Right forelimb (tissue), 1 donor: ENCODE data around the gene SNAP23.

Source experiments
- DNase-seq: peaks from one replicate; pipeline ENCODE4 v3.0.0-alpha.2; 2018

SNAP23 gene

DNA sequence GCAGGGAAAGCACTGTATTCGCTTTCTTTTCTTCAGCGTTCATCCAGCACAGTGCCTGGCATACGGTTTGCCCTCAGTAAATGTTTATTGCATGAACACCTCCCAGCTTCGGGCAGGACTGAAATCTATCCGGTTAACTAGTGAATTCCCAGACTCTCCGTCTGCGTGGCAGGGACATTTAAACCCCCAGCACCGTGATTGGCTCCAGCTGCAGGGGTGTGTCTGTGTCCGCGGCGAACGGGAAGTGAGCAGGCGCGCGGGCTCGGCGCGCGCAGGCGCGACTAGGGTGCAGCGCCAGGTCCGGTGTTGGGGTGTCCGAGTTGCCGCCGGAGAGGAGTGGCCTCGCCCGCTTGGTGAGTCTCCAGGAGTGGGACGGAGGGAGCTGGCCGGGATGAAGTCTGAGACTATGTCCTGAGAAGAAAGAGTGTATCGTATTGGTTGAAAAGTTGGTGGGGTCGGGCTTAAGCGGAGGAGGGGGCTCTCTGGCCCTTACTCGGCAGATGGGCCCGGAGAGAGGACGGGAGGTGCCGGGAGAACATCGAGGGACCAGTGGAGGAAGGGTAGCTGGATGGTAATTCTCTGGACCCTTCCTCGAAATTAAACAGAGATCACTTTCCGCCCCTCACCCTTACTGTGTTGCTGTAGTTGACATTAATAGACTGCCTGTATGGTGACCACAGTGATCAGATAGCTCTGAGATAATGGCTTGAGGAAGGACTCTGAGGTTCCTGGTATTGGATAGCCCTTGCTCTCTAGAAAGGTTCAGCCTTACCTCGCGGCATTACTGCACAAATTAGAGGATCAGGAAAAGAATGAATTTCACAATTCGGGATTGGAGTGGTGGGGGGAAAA is at the start of gene SNAP23:
SNAP23 (plus strand) TSS at position 274 of the 852 bp plus-strand sequence. CDS start 16,213 bp downstream, outside the sequence.
- DNase-seq, result peak; percentile 94

DNA sequence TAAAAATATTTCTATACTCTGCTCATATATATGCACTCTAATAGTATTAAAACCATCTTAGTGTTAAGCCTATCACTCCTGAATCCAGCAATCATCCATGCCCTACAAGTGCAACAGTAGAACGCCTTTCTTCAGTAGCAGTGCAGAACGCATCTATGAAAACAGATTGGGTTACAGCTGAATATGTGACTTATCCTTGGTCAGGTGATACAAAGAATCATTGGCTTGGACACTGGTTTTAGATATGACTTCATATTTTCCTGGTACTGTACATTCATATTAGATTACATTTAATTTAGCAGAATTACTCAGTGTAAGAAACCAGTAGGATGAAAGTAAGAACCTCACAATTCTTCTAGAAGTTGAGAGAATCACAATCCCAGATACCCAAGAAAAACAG is 47.8 kb upstream of the SNAP23 start:
- no peak for DNase-seq

DNA sequence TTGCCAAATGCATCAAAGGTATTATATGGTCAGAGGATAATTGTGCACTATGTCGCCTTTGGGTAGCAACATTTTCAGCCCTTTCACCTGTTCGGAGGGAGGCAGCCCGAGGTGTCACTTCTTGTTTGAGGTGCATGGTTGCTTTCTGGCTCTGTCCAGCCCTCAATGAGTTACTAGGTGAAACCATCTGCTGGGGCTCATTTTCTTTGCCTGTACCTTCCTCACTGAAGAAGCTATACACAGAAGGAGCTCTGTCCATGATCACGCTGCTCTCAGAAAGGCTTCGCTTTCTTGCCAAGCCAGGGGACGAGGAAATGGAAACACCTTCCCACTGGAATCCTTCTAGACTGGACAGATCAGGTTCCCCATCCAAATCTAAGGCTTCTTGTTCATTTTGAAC is 47.2 kb upstream of the SNAP23 start:
- DNase-seq, result no peak

DNA sequence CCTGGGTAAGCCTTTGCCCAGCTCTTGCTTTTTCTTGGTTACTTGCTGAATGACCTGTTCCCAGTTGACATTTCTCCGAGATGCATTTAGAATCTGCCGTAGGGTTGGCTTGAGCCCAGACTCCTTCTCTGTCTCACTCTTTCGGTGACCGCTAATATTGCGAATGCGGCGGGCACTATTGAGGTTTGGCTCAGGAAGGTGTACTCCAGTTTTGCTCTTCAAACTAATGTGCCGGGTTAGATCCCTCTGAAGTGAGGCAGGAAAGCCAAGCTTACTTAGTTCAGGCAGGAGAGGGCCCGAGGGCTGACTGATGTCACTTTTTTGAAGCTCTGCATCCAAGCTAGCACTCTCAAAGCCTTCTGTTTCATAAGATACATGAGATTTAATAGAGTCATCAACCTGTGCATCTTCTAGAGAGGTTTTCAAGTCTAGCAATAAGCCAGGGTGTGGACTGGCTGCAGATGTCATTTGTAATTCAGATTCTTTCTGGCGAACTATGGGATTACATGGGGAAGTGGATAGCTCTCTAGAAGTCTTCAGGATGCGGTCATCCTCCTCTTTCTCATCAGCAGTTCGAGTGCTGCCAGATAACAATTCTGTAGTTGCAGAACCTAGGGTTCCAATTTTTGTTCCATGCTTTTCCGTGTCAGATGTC is 45.5 kb upstream of the SNAP23 start:
- no peak for DNase-seq

DNA sequence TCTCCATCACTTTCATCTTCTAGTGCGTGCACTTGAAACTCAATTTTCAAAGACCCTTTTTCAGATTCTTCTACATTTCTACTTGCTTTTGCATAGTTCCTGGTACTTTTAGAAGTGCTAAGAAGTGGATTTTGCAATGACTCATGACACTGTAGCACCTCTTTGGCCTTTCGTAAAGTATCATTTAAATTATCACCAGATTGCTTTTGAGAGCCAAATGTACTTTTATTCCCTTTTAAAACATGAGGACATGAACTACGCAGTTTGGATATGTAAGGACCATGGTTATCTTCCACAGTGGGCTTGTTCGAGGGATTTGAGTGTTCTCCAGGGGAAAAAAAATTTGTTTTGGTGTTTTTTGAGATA is 45.0 kb upstream of the SNAP23 start:
- no peak for DNase-seq

DNA sequence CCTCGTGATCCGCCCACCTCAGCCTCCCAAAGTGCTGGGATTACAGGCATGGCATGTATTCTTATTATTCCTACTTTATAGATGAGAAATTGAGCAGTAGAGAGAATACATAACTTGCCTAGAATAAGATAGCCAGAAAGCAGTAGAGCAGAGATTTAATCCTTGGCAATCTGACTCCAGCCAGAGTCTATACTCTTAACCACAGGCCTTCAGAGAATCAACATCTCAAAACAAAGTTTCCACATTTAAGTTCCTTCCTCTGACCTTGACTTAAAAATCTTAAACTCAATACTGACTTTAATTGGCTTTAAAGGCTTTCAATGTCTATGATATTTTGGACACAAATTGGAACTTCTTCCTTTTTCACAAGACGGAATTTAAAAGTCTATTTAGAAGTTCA is 41.6 kb upstream of the SNAP23 start:
- no peak for DNase-seq

DNA sequence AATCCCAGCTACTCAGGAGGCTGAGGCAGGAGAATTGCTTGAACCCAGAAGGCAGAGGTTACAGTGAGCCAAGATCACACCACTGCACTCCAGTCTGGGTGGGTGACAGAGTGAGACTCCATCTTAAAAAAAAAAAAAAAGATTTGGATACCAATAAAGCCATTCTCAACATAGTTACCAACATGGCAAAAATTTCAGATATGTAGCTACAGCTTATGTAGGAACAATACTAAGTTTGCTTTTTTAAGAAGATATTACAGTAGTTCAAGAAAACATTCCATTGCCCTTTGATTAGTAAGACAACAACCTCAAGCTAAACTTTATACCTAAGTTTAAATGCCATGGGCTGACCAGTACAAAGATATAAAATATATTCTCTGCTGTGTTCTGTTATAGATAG is 38.9 kb upstream of the SNAP23 start:
- DNase-seq, result no peak

DNA sequence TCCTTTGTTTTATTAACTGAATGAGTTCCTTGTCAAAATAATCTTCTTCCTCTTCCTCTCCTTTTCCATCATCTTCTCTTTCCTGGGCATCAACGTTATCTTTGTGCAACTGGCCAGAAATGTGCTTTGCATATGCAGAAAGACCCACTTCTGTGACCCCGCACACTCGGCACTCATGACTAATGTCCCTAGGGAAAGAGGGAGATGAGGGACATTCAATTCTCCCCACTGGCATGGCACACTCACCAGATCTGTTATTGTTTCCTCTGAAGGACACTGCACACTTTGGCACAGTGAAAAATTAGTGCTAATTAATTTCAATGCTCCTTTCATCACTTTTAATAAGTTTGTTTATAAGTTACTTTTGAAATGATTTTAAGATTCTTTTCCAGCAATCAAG is 38.5 kb upstream of the SNAP23 start:
- no peak for DNase-seq

DNA sequence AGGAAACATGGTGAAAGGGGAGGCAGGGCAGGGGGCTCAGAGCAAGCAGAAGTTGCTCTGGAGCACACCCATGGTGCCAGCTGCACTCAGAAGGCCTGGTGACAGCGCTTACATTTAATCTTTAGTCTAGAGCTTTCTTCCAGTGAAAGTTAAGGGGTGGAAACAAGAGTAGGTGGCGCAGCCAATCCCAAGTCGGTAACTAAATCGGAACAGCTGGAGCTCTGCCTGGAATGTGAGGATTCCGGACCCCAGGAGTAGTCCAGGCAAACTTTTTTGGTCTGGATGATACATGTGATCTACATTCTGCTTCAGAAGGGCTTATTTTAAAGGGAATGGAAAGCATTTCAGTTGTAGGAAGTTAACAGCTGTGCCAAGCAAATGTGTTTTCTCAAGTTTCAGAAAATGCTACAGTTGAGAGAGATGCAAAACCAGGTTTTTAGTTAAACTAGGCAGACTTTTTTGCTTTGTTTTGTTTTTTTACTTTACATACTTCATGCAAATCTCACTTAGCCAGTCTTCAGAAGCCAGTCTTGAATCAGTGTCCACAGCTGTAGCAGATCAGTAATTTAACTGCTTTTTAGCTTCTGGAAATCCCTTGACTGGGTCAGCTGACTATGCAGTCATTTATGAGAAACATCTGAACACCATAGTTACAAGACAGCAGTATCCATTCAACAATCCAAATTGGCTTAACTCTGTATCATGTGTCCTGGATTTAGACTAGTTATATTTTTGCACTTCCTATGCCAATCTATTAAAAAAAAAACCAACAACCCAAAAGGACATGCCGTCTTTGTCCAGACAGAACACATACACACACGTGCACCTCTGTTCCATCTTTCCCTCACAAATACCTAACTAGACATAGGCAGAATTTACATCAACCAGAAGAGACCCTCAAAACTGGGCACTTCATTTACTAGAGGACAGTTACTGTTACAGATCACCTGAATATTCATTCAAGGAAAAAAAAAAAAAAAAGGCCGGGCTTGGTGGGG is 37.7 kb upstream of the SNAP23 start:
- DNase-seq, result peak; percentile 90

DNA sequence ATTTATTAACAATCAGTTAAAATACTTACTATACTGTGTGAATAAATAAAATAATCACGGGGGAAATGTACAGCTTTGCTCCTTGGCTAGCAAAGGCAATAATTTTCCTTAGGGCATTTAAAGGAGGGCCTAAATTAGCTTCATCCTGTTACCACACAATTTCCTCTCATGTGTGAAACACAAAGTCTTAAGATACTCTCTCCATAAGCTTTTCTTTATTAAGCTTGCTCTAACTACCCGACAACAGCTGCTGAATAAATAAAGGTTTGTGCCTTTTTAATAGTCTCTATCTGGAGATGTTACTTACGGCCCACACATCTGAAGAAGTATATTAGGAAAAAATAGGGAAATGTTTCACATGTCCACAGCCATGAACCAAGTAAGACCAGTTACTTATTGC is 34.2 kb upstream of the SNAP23 start:
- no peak for DNase-seq

DNA sequence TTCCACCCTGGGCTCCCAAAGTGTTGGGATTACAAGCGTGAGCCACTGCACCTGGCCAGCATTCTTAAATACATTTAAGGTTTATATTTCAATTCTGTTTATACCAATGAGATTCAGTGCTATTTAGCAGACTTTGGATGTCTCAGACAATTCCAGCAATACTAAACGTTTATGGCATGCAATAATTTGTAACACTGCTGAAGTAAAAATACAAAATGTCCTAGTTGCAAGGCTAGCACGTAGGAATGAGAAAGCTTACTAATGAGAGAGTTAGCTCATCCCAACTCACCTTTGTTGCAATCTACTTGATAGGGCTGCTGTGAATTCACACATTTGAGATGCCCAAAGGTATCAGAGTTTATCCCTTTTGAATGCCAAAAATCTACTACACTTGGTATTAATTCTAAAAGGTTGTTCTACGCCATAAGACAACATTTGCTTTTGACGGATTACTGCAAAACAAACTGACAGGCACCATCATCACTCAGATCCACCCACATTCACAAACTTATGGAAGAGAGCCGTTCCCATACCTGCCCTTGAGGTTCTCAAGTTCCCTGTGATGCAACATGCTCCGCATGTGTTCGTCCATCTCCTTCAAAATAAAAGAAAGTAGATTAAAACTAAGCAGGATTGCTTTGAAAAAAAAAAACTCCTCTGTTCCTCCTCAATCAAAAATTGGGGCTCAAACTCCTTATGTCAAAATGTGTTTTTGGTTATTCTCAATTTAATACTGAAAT is 29.7 kb upstream of the SNAP23 start:
- no peak for DNase-seq

DNA sequence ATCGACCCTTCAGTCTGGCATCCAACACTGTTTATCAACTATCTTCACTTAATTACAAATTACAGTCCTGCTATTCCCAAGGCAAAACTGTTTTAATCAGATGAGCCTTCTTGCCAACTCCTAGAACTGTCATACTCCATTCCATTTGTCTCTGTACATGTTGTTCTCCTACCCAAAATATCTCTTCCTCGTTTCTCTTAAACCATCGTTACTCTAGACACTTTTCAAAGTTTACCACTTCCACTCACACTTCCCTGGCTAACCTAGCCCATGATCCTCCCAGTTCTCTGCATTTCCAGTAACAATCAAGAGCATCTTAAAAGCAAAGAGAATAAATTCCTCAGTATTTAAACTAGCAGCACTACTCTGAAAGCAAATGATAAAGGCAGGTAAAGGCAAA is 24.4 kb upstream of the SNAP23 start:
- DNase-seq, result no peak

DNA sequence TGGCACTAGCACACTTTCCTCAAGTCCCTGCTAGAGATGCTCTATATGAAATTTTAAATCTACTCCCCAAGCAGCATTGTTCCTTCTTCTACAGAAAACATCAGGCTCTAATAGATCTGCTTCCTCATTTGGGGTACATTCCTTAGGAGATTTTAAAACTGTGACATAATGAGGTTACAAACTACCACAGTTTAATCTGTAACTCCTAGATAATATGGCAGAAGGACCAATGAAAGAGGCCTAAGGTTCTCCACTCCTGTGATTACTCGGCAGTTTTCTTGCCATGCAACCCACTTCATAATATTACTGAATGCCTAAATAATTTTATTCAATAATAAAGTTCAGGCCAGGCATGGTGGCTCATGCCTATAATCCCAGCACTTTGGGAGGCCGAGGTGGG is 20.6 kb upstream of the SNAP23 start:
- no peak for DNase-seq

DNA sequence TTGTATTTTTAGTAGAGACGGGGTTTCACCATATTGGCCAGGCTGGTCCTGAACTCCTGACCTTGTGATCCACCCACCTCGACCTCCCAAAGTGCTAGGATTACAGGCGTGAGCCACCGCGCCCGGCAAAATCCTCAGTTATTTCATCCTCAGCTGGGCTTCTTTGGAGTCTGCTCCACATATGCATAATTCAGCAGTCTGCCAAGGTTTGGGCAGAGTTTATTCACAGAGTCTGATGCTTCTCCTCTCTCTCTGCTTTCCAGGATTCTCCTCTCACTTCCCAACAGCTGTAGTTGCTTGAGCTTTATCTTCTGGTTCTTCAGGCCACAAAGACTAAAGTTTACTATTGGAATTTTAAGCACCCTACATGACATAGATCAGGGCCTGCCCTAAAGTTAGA is 12.7 kb upstream of the SNAP23 start:
- DNase-seq, result no peak

DNA sequence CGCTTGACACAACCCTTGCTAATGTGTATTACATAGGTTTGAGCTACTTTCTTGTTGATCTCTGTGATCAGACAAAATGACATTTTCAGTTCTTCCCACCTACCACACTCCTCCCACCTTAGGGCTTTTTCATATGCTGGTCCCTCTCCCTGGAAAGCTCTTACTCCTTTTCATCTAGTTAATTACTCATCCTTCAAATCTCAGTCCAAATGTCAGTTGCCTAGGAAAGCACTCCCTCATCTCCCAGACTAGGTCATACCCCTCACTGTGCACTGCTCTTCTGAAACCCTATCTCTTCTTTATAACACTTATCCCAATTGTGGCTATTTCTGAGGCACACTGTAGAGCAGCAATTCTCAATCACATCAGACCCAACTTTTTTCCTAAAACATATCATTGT is 11.8 kb upstream of the SNAP23 start:
- no peak for DNase-seq

DNA sequence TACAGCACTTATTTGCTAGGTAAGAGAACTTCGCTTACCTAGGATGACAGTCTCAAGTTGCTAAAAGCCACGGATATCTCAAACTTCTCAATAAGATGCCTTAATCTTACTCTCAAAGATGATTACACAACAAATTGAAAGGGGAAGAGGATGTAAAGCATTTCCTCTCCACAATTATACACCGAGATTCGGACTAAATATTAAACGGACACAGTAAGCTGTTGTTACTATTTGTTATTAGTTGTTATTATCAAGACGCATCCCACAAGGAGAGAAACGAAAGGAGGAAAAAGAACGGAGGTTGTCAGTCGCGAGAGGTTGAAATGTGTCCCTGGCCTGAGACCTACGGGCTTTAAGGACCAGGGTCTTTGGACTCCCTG is 5.2 kb upstream of the SNAP23 start:
- no peak for DNase-seq

DNA sequence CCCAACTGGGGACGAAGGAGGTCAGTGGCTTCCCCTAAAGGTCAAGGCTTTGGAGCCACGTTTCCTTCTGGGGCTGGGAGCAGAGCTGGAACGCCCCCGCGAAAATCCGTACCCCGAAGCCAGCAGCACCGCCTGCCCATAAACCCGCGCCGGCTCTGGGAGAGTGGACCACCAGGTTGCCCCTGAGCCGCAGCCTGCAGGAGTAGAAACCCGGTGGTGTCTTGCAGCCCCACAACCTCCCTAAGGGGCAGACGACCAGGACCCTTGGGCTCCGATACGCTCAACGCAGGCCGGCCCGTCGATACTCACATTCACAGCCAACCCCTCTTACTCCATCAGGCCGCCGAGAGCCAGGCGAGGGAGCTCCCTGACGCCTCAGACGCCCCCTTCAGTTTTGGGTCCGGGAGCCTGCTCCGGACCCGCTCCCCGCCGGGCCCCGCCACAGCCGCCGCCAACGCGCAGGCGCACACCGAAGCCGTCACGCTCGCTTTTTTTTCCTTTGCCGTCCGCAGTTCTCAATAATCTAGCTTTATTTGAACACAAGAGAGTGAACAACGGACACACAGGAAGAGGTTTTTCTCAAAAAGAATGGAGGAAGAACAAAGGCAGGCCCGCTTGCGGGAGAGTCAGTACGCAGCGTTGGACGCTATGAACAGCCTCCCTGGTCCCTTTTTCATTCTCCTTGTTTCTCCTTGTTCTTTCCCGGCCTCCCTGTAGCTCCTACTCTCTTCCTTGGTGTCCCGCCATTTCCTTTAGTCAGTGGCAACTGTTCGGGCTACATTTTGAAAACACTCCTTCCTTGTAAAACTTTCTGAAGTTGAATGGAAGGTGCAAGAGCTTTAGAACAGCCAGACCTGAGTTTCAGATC is 4.5 kb upstream of the SNAP23 start, which contains the start of gene ZNF106:
ZNF106 (minus strand) TSS at position 471 of the 868 bp plus-strand sequence. CDS start 18,852 bp downstream, outside the sequence.
- DNase-seq, result peak; percentile 95

DNA sequence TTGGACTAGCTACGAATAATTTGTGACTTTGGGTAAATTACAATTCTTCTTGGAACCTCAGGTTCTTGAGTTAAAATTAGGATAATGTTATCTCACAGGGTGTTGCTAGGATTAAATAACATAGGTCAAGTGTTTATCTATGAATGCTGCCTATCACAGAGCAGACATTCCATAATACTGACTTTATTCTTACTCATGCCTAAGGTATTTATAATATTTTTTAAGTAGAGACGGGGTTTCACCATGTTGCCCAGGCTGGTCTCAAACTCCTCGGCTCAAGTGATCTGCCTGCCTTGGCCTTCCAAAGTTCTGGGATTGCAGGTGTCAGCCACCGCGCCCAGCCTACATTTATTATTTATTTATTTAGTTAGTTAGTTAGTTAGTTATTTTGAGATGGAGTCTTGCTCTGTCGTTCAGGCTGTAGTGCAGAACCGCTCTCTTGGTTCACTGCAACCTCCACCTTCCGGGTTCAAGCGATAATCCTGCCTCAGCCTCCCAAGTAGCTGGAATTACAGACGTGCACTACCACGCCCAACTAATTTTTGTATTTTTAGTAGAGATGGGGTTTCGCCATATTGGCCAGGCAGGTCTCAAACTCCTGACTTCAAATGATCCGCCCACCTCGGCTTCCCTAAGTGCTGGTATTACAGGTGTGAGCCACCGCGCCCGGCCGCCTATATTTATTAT is 3.8 kb upstream of the SNAP23 start:
- DNase-seq, result no peak

DNA sequence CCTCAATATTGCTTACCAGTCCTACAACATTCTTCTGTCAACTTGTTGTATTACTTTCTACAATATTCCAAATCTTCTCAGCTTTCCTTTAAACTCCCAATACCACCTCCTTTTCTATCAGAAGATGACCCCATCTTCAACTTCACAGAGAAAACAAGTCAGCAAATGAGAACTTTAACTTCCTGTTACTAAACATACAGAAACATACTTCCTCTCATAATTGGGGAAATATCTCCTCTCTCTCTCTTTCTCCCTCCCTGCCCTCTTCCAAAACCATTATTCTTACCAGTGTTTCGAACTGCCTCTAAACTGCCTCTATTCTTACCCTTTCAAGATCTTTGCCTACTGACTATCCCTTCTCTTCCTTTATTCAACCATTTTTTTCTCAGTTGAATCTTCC is 1.8 kb upstream of the SNAP23 start:
- no peak for DNase-seq

DNA sequence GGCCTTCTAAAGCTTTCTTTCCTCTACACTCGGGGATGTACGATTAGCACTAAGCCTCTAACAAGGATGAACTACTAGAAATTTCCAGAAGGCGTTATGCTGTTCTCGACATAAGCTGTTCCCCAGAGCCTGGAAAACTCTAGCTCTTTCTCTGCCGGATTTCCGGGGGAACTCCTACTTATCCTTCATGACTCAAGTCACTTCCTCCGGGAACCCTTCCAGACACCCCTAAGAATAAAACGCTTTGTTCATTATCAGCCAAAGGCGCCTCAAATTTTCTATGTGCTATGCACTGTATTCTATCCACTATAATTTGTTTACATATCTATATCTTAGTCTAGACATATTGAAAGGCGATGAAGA is 455 bp upstream of the SNAP23 start:
- no peak for DNase-seq
